CD4-positive, alpha-beta memory T cell (primary cell): ENCODE data around the gene C11orf42. TPM values are rescaled to one million over a fixed set of nuclear protein-coding genes. Genes with fewer than 3 reads are reported as not detected.

Source experiments
- CTCF ChIA-PET: fragments of 350-600 bp; sonication (Branson Sonifier 250); formaldehyde crosslinking; loops from one replicate; lab custom pipeline; 2021; ENCODE audit warnings: inconsistent platforms; ENCODE audit not compliant: partially characterized antibody; lab: Charles Lee
- POLR2A ChIA-PET: fragments of 350-600 bp; sonication (Branson Sonifier 250); formaldehyde crosslinking; loops from one replicate; lab custom pipeline; 2021; ENCODE audit not compliant: partially characterized antibody; lab: Charles Lee
- DNase-seq, 5 donors: peaks; one replicate each; pipeline versions ENCODE4 v3.0.0 to v3.0.0-alpha.2; 2020 to 2022; ENCODE audit warnings: mixed read lengths in 1 of 5
- H3K27ac ChIP-seq: one replicate; pipeline ENCODE4 v1.7.0; 2013; ENCODE audit warnings: low read depth, low read length
- H3K27me3 ChIP-seq: 2 replicates; pipeline ENCODE4 v1.7.0; 2013; ENCODE audit warnings: mild to moderate bottlenecking, low read length, moderate library complexity; ENCODE audit not compliant: insufficient read depth
- H3K36me3 ChIP-seq: 2 replicates; pipeline ENCODE4 v1.7.0; 2013; ENCODE audit warnings: mild to moderate bottlenecking, low read length, moderate library complexity; ENCODE audit not compliant: insufficient read depth
- H3K4me1 ChIP-seq: 2 replicates; pipeline ENCODE4 v1.7.0; 2013; ENCODE audit warnings: mild to moderate bottlenecking, low read length, moderate library complexity; ENCODE audit not compliant: insufficient read depth
- H3K4me3 ChIP-seq, 2 donors: one replicate each; pipeline ENCODE4 v1.7.0; 2013; ENCODE audit warnings: low read length in 2 of 2, mild to moderate bottlenecking in 1 of 2
- H3K9me3 ChIP-seq, 2 donors: one replicate each; pipeline ENCODE4 v1.7.0; 2013; ENCODE audit warnings: low read length in 2 of 2, control low read depth in 1 of 2; ENCODE audit not compliant: control insufficient read depth in 1 of 2
- H3K27ac Mint-ChIP-seq, 7 donors: one replicate each; pipeline ENCODE4 v1.8.0; 2020 to 2021; ENCODE audit warnings: mixed read lengths in 7 of 7, mild to moderate bottlenecking in 6 of 7, inconsistent platforms in 3 of 7, moderate library complexity in 3 of 7
- H3K27me3 Mint-ChIP-seq, 2 donors: one replicate each; pipeline ENCODE4 v1.8.0; 2020 to 2021; ENCODE audit warnings: mixed read lengths in 2 of 2
- H3K36me3 Mint-ChIP-seq, 2 donors: one replicate each; pipeline ENCODE4 v1.8.0; 2020 to 2021; ENCODE audit warnings: mixed read lengths in 2 of 2, inconsistent platforms in 1 of 2, mild to moderate bottlenecking in 1 of 2
- H3K4me1 Mint-ChIP-seq, 4 donors: one replicate each; pipeline ENCODE4 v1.8.0; 2020 to 2021; ENCODE audit warnings: mixed read lengths in 4 of 4, mild to moderate bottlenecking in 1 of 4
- H3K4me3 Mint-ChIP-seq, 8 donors: one replicate each; pipeline ENCODE4 v1.8.0; 2020 to 2021; ENCODE audit warnings: mixed read lengths in 8 of 8, mild to moderate bottlenecking in 7 of 8, moderate library complexity in 6 of 8, inconsistent platforms in 3 of 8
- H3K9me3 Mint-ChIP-seq, 8 donors: one replicate each; pipeline ENCODE4 v1.8.0; 2020 to 2021; ENCODE audit warnings: mixed read lengths in 8 of 8, mild to moderate bottlenecking in 5 of 8, inconsistent platforms in 3 of 8, moderate library complexity in 1 of 8
- intact Hi-C: fragments of 100-400 bp; cut with micrococcal nuclease; formaldehyde crosslinking; loops from one replicate; pipeline ENCODE4 v1.15.1; 2023
- polyA plus RNA-seq, 2 donors: library from polyadenylated mRNA; unstranded; fragments of 300-500 nt; fragmentation: Illumina TruSeq; gene quantifications; one replicate each; pipeline ENCODE4 v1.2.3, GENCODE V29; 2021
- total RNA-seq, 2 experiments: library from RNA; stranded (reverse); gene quantifications; one replicate each; pipeline ENCODE4 v1.2.3, GENCODE V29; 2021

Gene C11orf42
- total and polyA plus RNA-seq, 4 experiments from 2014 or later: not detected

- H3K4me1 ChIP-seq: peaks cover 36% of the 10 kb centered on the region
- H3K27me3 Mint-ChIP-seq: peaks cover 0 to 1% of the 10 kb centered on the region in 2 donors
- intact Hi-C loops: loop anchor here (1.0 to 10.0 kb wide), 10 partner anchors 25 to 1751 kb away; partner anchors contain the start of genes ARFIP2, CCKBR, EIF3F and MRPL17
- ChIA-PET CTCF (interaction anchor here (1.0 to 2.1 kb wide), 3 partner anchors 9 to 18 kb away, joined by 3 to 10 read pairs (median 4); no protein-coding TSS in a partner anchor), POLR2A (interaction anchor here (1.0 to 1.9 kb wide), 6 partner anchors 27 to 449 kb away, joined by 3 to 14 read pairs (median 4); partner anchors contain the start of genes APBB1, ARFIP2, MRPL17 and TIMM10B)
- H3K4me3 Mint-ChIP-seq: peak overlapping the region; percentile 96 to 100 (median 98)
- no peak for DNase-seq
- no peaks in the 10 kb centered on the region for H3K9me3 ChIP-seq
- H3K27ac Mint-ChIP-seq: peak overlapping the region; percentile 87 to 100 (median 99)
- H3K36me3 ChIP-seq: no peaks in the 10 kb centered on the region
- H3K27ac ChIP-seq: peak overlapping the region; percentile 75
- no peaks in the 10 kb centered on the region for H3K9me3 Mint-ChIP-seq
- H3K27me3 ChIP-seq: no peaks in the 10 kb centered on the region
- H3K36me3 Mint-ChIP-seq: peaks cover 0 to 8% of the 10 kb centered on the region in 2 donors
- H3K4me1 Mint-ChIP-seq: peaks cover 32 to 57% (median 46%) of the 10 kb centered on the region in 4 donors
- peak overlapping the region; percentile 80 to 86 for H3K4me3 ChIP-seq
These were observed 28.6 kb downstream of the C11orf42 start for GRCh38 chr11:6233984-6234386.

DNA sequence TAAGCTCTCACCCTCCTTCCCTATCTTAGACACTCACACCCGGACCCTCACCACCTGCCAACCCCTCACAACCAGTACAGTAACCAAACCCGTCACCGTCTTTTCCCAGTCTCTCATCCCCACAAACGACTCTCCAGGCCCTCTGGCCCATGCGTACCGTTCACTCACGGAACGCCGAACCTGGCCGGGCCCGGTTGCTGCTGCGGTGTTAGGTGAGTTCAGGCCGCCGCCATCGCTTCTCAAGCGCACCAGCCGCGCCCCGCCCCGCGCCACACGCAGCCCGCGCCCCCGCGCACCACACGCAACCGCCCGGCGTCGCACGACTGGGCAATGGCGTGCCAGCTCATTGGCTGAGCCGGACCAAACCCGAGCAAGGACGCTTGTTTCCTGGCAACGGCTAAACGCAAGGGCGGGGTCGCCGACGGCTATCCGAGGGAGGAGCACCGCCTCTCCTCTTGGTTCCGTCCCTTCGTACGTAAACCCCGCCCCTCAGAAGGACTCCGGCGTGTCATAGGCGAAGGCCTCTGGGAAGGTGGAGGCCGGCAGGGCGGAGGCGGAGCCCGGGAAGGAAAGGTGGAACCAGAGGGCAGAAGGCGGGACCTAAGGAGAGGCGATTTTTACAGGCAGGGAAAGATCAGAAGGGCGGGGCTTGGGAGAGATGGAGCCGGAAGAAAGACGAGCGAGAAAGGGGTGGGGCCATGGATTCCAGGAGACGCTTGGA lies 29.2 kb downstream of the C11orf42 start, which contains the start of gene FHIP1B:
FHIP1B (minus strand) TSS at position 250 of the 721 bp plus-strand sequence. CDS start 10,120 bp downstream, outside the sequence.
- peaks cover 27 to 51% (median 42%) of the 10 kb centered on the region in 4 donors for H3K4me1 Mint-ChIP-seq

GRCh38 chr11:6237266-6237665 lies 31.9 kb downstream of the C11orf42 start:
- H3K9me3 ChIP-seq: no peaks in the 10 kb centered on the region
- intact Hi-C loops: loop anchor here (10.0 kb wide), 6 partner anchors 448 to 1748 kb away; partner anchors contain the start of genes EIF3F, MRPL17, PPFIBP2 and TRIM22
- peaks cover 20% of the 10 kb centered on the region for H3K4me1 ChIP-seq
- H3K27ac Mint-ChIP-seq: no peak overlapping the region
- peaks cover 2 to 9% of the 10 kb centered on the region in 2 donors for H3K27me3 Mint-ChIP-seq
- ChIA-PET POLR2A (interaction anchor here (0.8 kb wide), 1 partner anchor 21 kb away, joined by 4 read pairs; no protein-coding TSS in a partner anchor), CTCF (interaction anchor here (1.3 to 3.2 kb wide), 2 partner anchors 14 to 126 kb away, joined by 4 to 14 read pairs; no protein-coding TSS in a partner anchor)
- no peak overlapping the region for H3K4me3 ChIP-seq
- H3K4me3 Mint-ChIP-seq: no peak overlapping the region
- H3K9me3 Mint-ChIP-seq: no peaks in the 10 kb centered on the region
- H3K4me1 Mint-ChIP-seq: peaks cover 13 to 27% (median 21%) of the 10 kb centered on the region in 4 donors
- H3K27ac ChIP-seq: no peak overlapping the region
- H3K27me3 ChIP-seq: no peaks in the 10 kb centered on the region
- no peaks in the 10 kb centered on the region for H3K36me3 ChIP-seq
- no peak for DNase-seq
- H3K36me3 Mint-ChIP-seq: peaks cover 0 to 6% of the 10 kb centered on the region in 2 donors

More for the DNA sequence above, 29.2 kb downstream of the C11orf42 start, which contains the start of gene FHIP1B:
- peak within 1 kb of the TSS; percentile 80 to 86 for H3K4me3 ChIP-seq
- CTCF ChIA-PET: interaction anchor here (1.0 to 2.1 kb wide), 3 partner anchors 9 to 17 kb away, joined by 3 to 10 read pairs (median 4); no protein-coding TSS in a partner anchor
- Mint-ChIP-seq H3K27me3 (peaks cover 0 to 2% of the 10 kb centered on the region in 2 donors), H3K36me3 (peaks cover 0 to 6% of the 10 kb centered on the region in 2 donors), H3K4me3 (peak within 1 kb of the TSS; percentile 96 to 100 (median 98)), H3K9me3 (no peaks in the 10 kb centered on the region), H3K27ac (peak within 1 kb of the TSS; percentile 87 to 100 (median 99))
- intact Hi-C loops: loop anchor here (1.0 to 10.0 kb wide), 10 partner anchors 24 to 1750 kb away; partner anchors contain the start of genes ARFIP2, CCKBR, EIF3F and MRPL17
- POLR2A ChIA-PET: interaction anchor here (1.0 to 1.9 kb wide), 8 partner anchors 26 to 449 kb away, joined by 3 to 14 read pairs (median 4); partner anchors contain the start of genes APBB1, ARFIP2, CCKBR and MRPL17
- H3K27me3 ChIP-seq: no peaks in the 10 kb centered on the region
- H3K4me1 ChIP-seq: peaks cover 32% of the 10 kb centered on the region
- H3K9me3 ChIP-seq: no peaks in the 10 kb centered on the region
- H3K27ac ChIP-seq: peak within 1 kb of the TSS; percentile 75
- no peaks in the 10 kb centered on the region for H3K36me3 ChIP-seq
- DNase-seq: peak; percentile 99 to 100 (median 100)

- POLR2A ChIA-PET: no interaction called here
- Histone ChIP-seq H3K4me3 (no peak overlapping the region), H3K36me3 (no peaks in the 10 kb centered on the region), H3K9me3 (no peaks in the 10 kb centered on the region), H3K27ac (no peak overlapping the region), H3K27me3 (no peaks in the 10 kb centered on the region), H3K4me1 (peaks cover 19% of the 10 kb centered on the region)
- Mint-ChIP-seq H3K27me3 (peaks cover 2 to 9% of the 10 kb centered on the region in 2 donors), H3K27ac (no peak overlapping the region), H3K4me1 (peaks cover 13 to 24% (median 18%) of the 10 kb centered on the region in 4 donors), H3K9me3 (no peaks in the 10 kb centered on the region), H3K36me3 (peaks cover 0 to 6% of the 10 kb centered on the region in 2 donors), H3K4me3 (no peak overlapping the region)
- no peak for DNase-seq
- CTCF ChIA-PET: interaction anchor here (1.3 to 3.2 kb wide), 2 partner anchors 13 to 125 kb away, joined by 4 to 14 read pairs; no protein-coding TSS in a partner anchor
- intact Hi-C loops: loop anchor here (10.0 kb wide), 6 partner anchors 447 to 1747 kb away; partner anchors contain the start of genes EIF3F, MRPL17, PPFIBP2 and TRIM22
These were observed 32.5 kb downstream of the C11orf42 start for GRCh38 chr11:6237761-6238302.

GRCh38 chr11:6238902-6239301 lies 33.5 kb downstream of the C11orf42 start, which contains the start of gene CNGA4:
CNGA4 (plus strand) TSS chr11:6239089; CDS start chr11:6239207, 118 bp downstream.
- peaks cover 7 to 16% (median 9%) of the 10 kb centered on the region in 4 donors for H3K4me1 Mint-ChIP-seq
- DNase-seq: no peak
- no peaks in the 10 kb centered on the region for H3K9me3 Mint-ChIP-seq
- intact Hi-C loops: loop anchor here (10.0 kb wide), 6 partner anchors 446 to 1746 kb away; partner anchors contain the start of genes EIF3F, MRPL17, PPFIBP2 and TRIM22
- H3K9me3 ChIP-seq: no peaks in the 10 kb centered on the region
- CTCF ChIA-PET: interaction anchor here (3.2 kb wide), 1 partner anchor 12 kb away, joined by 14 read pairs; no protein-coding TSS in a partner anchor
- H3K36me3 ChIP-seq: no peaks in the 10 kb centered on the region
- no peak within 1 kb of the TSS for H3K4me3 Mint-ChIP-seq
- H3K36me3 Mint-ChIP-seq: peaks cover 0 to 6% of the 10 kb centered on the region in 2 donors
- POLR2A ChIA-PET: no interaction called here
- H3K27ac Mint-ChIP-seq: peak within 1 kb of the TSS in 1 of 7 donors; percentile 12
- H3K4me1 ChIP-seq: peaks cover 9% of the 10 kb centered on the region
- peaks cover 2 to 14% of the 10 kb centered on the region in 2 donors for H3K27me3 Mint-ChIP-seq
- H3K27ac ChIP-seq: no peak within 1 kb of the TSS
- no peak within 1 kb of the TSS for H3K4me3 ChIP-seq
- no peaks in the 10 kb centered on the region for H3K27me3 ChIP-seq

GRCh38 chr11:6240139-6240538 lies 34.8 kb downstream of the C11orf42 start:
- POLR2A ChIA-PET: no interaction called here
- H3K36me3 ChIP-seq: no peaks in the 10 kb centered on the region
- H3K4me3 ChIP-seq: no peak overlapping the region
- no peaks in the 10 kb centered on the region for H3K9me3 Mint-ChIP-seq
- H3K4me1 ChIP-seq: peaks cover 4% of the 10 kb centered on the region
- no peaks in the 10 kb centered on the region for H3K9me3 ChIP-seq
- no peaks in the 10 kb centered on the region for H3K36me3 Mint-ChIP-seq
- no peak overlapping the region for H3K27ac ChIP-seq
- H3K4me3 Mint-ChIP-seq: no peak overlapping the region
- H3K27ac Mint-ChIP-seq: no peak overlapping the region
- H3K4me1 Mint-ChIP-seq: peaks cover 2 to 4% (median 3%) of the 10 kb centered on the region in 4 donors
- H3K27me3 Mint-ChIP-seq: peaks cover 3 to 14% of the 10 kb centered on the region in 2 donors
- H3K27me3 ChIP-seq: no peaks in the 10 kb centered on the region
- CTCF ChIA-PET: interaction anchor here (1.3 to 3.0 kb wide), 3 partner anchors 12 to 139 kb away, joined by 3 to 27 read pairs (median 4); no protein-coding TSS in a partner anchor
- intact Hi-C loops: no loop called here
- no peak for DNase-seq
